Upper lobe of right lung (tissue), 1 donor: ENCODE measurements around the gene GPR132. TPM values are rescaled to one million over a fixed set of nuclear protein-coding genes. Genes with fewer than 3 reads are reported as not detected.
A peak's percentile ranks its signal among the peaks of the same experiment; 100 is the strongest.

Source experiments
- ATAC-seq: fragments of 200-7000 bp; cut with Tn5 transposase; one replicate; pipeline ENCODE4 v1.9.1; 2020; ENCODE audit warnings: mild to moderate bottlenecking, moderate library complexity
- DNase-seq: peaks from one replicate; pipeline ENCODE4 v3.0.0-alpha.2; 2020
- H3K27ac ChIP-seq: fragments of 200-600 bp; one replicate; pipeline ENCODE4 v1.8.0; 2022
- H3K27me3 ChIP-seq: fragments of 200-600 bp; one replicate; pipeline ENCODE4 v1.8.0; 2022; ENCODE audit warnings: mild to moderate bottlenecking
- H3K36me3 ChIP-seq: fragments of 200-600 bp; one replicate; pipeline ENCODE4 v1.8.0; 2022
- H3K4me1 ChIP-seq: fragments of 200-600 bp; one replicate; pipeline ENCODE4 v1.8.0; 2022
- H3K4me3 ChIP-seq: fragments of 200-600 bp; one replicate; pipeline ENCODE4 v1.8.0; 2022; ENCODE audit warnings: mild to moderate bottlenecking
- H3K9me3 ChIP-seq: fragments of 200-600 bp; one replicate; pipeline ENCODE4 v1.8.0; 2022
- intact Hi-C: fragments of 100-400 bp; cut with DNase I; formaldehyde crosslinking; loops from one replicate; pipeline ENCODE4 v1.11.0; 2022
- total RNA-seq: library from RNA; stranded (reverse); fragmentation: NEBNext Ultra II Directional; extraction: Animal tissue kit (Norgen Biotek cat#: 25700); gene quantifications from one replicate; pipeline ENCODE4 v1.2.1, GENCODE V29; 2021
- TF ChIP-seq, protein P1 (sequence below): fragments of 200-600 bp; IDR thresholded peaks from one replicate; pipeline ENCODE4 v1.8.0; 2022; ENCODE audit warnings: antibody characterized with exemption
- donor health status: DM: no; HTN: yes; CAD: no; lungs with severe emphysema.

The GPR132 gene
- total RNA-seq, 1 donor from 2014 or later, result 6.7 TPM

- TF ChIP-seq, protein P1, sequence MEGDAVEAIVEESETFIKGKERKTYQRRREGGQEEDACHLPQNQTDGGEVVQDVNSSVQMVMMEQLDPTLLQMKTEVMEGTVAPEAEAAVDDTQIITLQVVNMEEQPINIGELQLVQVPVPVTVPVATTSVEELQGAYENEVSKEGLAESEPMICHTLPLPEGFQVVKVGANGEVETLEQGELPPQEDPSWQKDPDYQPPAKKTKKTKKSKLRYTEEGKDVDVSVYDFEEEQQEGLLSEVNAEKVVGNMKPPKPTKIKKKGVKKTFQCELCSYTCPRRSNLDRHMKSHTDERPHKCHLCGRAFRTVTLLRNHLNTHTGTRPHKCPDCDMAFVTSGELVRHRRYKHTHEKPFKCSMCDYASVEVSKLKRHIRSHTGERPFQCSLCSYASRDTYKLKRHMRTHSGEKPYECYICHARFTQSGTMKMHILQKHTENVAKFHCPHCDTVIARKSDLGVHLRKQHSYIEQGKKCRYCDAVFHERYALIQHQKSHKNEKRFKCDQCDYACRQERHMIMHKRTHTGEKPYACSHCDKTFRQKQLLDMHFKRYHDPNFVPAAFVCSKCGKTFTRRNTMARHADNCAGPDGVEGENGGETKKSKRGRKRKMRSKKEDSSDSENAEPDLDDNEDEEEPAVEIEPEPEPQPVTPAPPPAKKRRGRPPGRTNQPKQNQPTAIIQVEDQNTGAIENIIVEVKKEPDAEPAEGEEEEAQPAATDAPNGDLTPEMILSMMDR, result no peak
- Histone ChIP-seq H3K27me3 (no peaks in the 10 kb centered on the region), H3K4me3 (no peak overlapping the region), H3K27ac (no peak overlapping the region), H3K9me3 (no peaks in the 10 kb centered on the region), H3K4me1 (peaks cover 14% of the 10 kb centered on the region), H3K36me3 (no peaks in the 10 kb centered on the region)
- ATAC-seq (no peak), DNase-seq (no peak)
- intact Hi-C loops, result no loop called here
Observed at GRCh38 chr14:105078294-105078693, 13.1 kb upstream of the GPR132 start.

- no peaks in the 10 kb centered on the region for H3K27me3 ChIP-seq
- no peaks in the 10 kb centered on the region for H3K36me3 ChIP-seq
- no peak for DNase-seq
- H3K4me1 ChIP-seq, result peaks cover 14% of the 10 kb centered on the region
- H3K27ac ChIP-seq, result no peak overlapping the region
- no peak overlapping the region for H3K4me3 ChIP-seq
- no peak for ATAC-seq
- no peaks in the 10 kb centered on the region for H3K9me3 ChIP-seq
- intact Hi-C loops, result no loop called here
- TF ChIP-seq, protein P1, result no peak
Observed at GRCh38 chr14:105077649-105077995, 12.4 kb upstream of the GPR132 start.

DNA sequence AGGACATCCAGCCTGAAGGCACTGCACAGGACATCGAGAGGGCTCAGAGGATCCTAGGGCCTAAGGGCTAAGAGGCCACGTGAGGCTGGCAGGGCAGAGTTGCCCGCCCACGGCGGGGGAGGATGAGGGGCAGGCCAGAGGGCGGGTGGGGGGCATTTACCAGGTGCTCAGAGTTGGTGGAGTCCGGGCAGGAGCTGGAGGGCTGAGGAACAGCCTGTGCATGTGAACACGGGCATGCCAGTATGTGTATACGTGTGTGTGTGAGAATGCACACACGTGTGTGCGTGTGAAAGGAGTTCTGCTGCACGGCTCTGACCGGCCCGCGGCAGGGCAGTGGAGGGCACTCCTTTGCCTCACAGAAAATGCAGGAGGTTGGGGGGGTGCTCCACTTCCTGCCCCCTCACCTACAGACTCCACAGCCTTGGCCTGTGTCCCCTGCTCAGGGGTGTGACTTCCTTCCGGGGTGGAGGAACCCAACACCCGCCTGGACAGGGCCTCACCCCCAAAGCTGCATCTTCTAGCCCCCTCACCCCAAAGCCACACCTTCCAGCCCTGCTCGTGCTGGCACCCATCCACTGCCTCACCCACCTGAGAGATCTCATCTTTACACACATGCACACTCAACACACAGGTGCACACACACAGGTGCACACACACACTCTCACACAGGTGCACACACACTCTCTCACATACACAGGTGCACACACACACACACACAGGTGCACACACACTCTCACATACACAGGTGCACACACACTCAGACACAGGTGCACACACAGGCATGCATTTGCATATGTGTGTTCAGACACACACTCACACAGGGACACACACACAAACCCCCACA, 11.8 kb upstream of the GPR132 start:
- Histone ChIP-seq H3K27me3 (no peaks in the 10 kb centered on the region), H3K4me1 (peaks cover 14% of the 10 kb centered on the region), H3K9me3 (no peaks in the 10 kb centered on the region), H3K36me3 (no peaks in the 10 kb centered on the region), H3K27ac (no peak overlapping the region), H3K4me3 (no peak overlapping the region)
- intact Hi-C loops, result no loop called here
- DNase-seq (peak; percentile 64), ATAC-seq (peak; percentile 34)
- TF ChIP-seq, protein P1, result no peak

GRCh38 chr14:105076296-105076804, 11.1 kb upstream of the GPR132 start:
- intact Hi-C loops, result no loop called here
- H3K4me1 ChIP-seq, result peaks cover 14% of the 10 kb centered on the region
- H3K27me3 ChIP-seq, result no peaks in the 10 kb centered on the region
- DNase-seq, result peak; percentile 62
- no peak overlapping the region for H3K4me3 ChIP-seq
- no peaks in the 10 kb centered on the region for H3K9me3 ChIP-seq
- H3K27ac ChIP-seq, result no peak overlapping the region
- peak; percentile 31 for ATAC-seq
- H3K36me3 ChIP-seq, result no peaks in the 10 kb centered on the region
- TF ChIP-seq, protein P1, result no peak

DNA sequence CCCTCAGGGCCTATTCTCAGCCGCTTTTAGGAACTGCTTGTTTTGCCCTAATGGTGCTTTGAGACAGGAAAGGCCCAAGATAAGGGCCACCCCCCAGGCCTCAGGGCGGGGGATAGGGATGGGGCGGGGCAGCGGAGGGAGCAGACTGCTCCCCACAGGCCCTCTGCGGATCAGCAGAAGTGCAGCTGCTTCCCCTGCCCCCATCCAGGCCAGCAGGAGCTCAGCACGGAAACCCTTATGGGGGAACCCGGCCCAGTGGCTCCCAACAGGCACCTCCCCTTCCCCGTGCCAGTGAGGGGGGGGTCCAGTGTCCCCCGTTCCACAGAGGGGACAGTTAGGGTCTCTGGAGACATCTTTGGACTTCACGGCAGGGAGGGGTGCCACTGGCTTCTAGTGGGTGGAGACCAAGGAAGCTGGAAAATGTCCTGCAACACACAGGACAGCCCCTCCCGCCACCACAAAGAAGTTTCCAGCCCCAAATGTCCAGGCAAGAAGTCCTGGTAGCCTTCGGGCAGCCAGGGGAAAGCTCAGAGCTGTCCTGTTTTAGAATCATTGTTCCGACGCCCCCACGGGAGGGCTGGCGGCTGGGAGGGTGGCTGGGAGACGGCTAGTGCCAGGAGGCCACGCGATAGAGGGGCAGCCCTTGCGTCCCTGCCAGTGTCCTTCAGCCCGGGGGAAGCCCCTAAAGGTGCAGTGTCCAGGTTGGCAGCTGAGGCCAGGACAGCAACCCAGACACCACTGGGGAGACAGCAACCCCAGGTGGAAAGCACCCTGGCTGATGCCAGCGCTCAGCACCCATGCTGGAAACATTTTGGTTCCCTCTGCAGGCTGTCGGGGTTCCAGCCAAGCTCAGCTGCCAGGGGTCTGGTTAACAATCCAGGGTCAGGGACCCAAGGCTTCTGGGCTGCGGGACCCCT, 10.4 kb upstream of the GPR132 start:
- DNase-seq (peak; percentile 70), ATAC-seq (peak; percentile 59)
- H3K4me3 ChIP-seq, result peak overlapping the region; percentile 14

More for the DNA sequence above, 10.4 kb upstream of the GPR132 start:
- intact Hi-C loops, result no loop called here
- Histone ChIP-seq H3K27me3 (no peaks in the 10 kb centered on the region), H3K9me3 (no peaks in the 10 kb centered on the region), H3K4me1 (peaks cover 14% of the 10 kb centered on the region), H3K36me3 (no peaks in the 10 kb centered on the region), H3K27ac (no peak overlapping the region)
- TF ChIP-seq, protein P1, result no peak
